ENCODE data around the gene ARHGAP40.

DNA sequence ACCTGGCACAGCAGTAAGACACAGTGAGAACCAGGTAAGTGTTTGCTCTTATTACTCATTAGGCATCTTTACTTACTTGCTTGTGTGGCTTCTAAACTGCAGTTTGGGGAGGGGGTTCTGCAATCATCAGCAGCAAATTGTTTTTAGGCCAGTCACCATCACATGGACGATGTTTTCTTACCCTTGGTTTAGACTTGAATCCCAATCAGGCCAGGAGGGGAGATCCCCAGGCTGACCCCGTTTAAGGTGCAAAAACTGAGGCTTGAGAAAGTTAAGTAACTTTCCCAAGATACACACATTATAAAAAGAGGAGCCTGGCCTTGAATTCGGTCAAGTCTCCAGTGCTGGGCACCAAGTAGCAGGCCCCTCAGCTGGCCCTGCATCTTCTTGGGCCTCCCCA, 70.9 kb downstream of the ARHGAP40 start:
- TF ChIP-seq, protein P1, sequence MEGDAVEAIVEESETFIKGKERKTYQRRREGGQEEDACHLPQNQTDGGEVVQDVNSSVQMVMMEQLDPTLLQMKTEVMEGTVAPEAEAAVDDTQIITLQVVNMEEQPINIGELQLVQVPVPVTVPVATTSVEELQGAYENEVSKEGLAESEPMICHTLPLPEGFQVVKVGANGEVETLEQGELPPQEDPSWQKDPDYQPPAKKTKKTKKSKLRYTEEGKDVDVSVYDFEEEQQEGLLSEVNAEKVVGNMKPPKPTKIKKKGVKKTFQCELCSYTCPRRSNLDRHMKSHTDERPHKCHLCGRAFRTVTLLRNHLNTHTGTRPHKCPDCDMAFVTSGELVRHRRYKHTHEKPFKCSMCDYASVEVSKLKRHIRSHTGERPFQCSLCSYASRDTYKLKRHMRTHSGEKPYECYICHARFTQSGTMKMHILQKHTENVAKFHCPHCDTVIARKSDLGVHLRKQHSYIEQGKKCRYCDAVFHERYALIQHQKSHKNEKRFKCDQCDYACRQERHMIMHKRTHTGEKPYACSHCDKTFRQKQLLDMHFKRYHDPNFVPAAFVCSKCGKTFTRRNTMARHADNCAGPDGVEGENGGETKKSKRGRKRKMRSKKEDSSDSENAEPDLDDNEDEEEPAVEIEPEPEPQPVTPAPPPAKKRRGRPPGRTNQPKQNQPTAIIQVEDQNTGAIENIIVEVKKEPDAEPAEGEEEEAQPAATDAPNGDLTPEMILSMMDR (IDR thresholded peaks at IDR 0.05; ENCODE audit: low read depth, low read length), result no peak
- TF ChIP-seq POLR2A (IDR thresholded peaks at IDR 0.05; ENCODE audit: extremely low read depth, insufficient read length), result no peak

Measured in NB4 (cell line).